LNCAP (cell line): Measurements from ENCODE around the gene HEXIM1.

Source experiments
- CTCF ChIP-seq: fragments of 450-650 bp; IDR thresholded peaks from 2 replicates; pipeline ENCODE4 v1.5.1; 2017; ENCODE audit warnings: mild to moderate bottlenecking

HEXIM1 gene

GRCh38 chr17:45160447-45161287 is 12.4 kb downstream of the HEXIM1 start:
- TF ChIP-seq CTCF, result no peak

GRCh38 chr17:45161288-45162024 is 13.2 kb downstream of the HEXIM1 start, which contains the start of gene HEXIM2:
Gene HEXIM2, plus strand, starts transcription at chr17:45161875. Its CDS starts 919 bp downstream, at chr17:45162794.
- no peak for TF ChIP-seq CTCF

DNA sequence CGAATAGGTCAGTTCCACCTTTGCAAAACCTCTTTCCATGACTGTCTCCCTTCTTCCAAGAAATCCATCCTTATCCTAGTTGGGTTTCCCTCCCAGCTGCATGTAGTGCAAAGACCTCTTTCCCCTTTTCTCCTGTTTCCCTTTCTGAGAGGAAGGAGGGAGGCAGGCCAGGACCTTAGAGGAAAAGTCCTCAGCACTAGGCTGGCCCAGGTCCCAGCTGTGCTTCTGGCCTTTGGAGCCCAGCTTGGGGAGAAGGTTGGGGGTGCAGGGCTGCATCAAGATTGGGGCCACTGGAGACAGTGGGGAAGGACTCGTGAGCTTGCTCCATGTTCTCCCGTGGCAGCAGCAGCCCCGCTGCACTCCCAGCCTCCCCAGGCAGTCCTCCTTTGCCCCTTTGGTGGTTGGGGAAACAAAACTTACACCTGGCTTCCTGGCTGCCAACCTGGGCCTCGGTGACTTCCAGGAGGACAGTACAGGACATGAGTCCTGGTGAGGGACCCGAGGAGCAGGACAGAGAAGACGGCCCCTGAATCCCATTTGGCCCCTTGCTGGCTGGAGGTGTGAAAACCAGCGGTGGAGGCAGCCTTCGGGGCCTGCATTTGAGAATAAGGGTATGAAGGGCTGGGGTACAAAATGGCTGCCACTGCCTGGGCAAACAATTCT is 13.9 kb downstream of the HEXIM1 start:
- no peak for TF ChIP-seq CTCF

DNA sequence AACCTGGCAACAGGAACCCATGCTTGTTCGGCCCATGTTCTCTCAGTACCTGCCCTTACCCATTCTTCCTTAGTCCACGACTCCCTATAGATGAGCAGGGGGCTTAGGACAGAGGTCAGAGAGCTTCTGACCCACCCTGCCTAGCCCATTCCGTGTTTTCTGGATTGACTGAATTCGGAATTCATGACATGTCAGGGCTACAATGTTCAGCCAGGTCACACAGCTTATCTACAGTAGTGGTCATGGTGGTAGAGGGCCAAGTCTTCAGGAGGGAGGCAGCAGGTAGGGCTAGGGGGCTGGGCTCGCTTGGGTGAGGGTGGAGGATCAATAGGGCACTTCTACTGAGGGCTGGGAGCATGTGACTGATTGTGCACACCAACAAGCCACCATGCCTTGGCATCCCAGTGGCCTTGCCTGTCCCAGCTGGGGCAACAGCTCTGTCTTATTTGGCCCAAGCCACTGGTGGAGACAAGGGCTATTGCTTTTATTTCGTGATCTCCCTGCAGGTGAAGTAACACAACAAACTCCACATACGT is 16.5 kb downstream of the HEXIM1 start:
- no peak for TF ChIP-seq CTCF

DNA sequence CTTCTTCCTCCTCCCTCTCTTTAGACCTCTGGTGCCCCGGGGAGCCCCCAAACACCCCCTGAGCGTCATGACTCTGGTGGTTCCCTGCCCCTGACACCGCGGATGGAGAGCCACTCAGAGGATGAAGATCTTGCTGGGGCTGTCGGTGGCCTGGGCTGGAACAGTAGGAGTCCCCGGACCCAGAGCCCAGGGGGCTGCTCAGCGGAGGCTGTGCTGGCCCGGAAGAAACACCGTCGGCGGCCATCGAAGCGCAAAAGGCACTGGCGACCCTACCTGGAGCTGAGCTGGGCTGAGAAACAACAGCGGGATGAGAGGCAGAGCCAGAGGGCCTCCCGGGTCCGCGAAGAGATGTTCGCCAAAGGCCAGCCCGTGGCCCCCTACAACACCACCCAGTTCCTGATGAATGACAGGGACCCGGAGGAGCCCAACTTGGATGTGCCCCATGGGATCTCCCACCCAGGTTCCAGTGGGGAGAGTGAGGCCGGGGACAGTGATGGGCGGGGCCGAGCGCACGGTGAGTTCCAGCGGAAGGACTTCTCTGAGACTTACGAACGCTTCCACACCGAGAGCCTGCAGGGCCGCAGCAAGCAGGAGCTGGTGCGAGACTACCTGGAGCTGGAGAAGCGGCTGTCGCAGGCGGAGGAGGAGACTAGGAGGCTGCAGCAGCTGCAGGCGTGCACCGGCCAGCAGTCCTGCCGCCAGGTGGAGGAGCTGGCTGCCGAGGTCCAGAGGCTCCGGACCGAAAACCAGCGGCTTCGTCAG is 20.9 kb downstream of the HEXIM1 start:
- TF ChIP-seq CTCF, result no peak

- no peak for TF ChIP-seq CTCF
Measured at GRCh38 chr17:45170280-45170930, 22.1 kb downstream of the HEXIM1 start.
